ENCODE measurements around the gene FLOT1.
"Not testable (repeated sequence)": the region's sequence is repeated elsewhere in the genome, so short reads cannot be mapped to it uniquely, and the experiment has no call there.

DNA sequence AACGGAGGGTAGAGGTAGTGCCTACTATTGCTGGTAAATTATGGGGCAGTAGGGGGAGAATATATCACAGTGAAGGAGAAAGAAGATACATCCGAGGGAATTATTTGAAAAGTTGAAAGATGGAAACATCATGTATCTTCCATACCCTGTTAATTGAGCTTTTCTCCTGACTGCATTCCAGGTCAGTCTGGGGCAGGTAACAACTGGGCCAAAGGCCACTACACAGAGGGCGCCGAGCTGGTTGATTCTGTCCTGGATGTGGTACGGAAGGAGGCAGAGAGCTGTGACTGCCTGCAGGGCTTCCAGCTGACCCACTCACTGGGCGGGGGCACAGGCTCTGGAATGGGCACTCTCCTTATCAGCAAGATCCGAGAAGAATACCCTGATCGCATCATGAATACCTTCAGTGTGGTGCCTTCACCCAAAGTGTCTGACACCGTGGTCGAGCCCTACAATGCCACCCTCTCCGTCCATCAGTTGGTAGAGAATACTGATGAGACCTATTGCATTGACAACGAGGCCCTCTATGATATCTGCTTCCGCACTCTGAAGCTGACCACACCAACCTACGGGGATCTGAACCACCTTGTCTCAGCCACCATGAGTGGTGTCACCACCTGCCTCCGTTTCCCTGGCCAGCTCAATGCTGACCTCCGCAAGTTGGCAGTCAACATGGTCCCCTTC, 19.2 kb downstream of the FLOT1 start:
- TF ChIP-seq, protein P1, sequence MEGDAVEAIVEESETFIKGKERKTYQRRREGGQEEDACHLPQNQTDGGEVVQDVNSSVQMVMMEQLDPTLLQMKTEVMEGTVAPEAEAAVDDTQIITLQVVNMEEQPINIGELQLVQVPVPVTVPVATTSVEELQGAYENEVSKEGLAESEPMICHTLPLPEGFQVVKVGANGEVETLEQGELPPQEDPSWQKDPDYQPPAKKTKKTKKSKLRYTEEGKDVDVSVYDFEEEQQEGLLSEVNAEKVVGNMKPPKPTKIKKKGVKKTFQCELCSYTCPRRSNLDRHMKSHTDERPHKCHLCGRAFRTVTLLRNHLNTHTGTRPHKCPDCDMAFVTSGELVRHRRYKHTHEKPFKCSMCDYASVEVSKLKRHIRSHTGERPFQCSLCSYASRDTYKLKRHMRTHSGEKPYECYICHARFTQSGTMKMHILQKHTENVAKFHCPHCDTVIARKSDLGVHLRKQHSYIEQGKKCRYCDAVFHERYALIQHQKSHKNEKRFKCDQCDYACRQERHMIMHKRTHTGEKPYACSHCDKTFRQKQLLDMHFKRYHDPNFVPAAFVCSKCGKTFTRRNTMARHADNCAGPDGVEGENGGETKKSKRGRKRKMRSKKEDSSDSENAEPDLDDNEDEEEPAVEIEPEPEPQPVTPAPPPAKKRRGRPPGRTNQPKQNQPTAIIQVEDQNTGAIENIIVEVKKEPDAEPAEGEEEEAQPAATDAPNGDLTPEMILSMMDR (tag by site-specific recombination; IDR thresholded peaks at IDR 0.05) = not testable (repeated sequence)
- TF ChIP-seq YY1, ZNF174, ZXDB, ZNF549 (tag by site-specific recombination; IDR thresholded peaks at IDR 0.05): not testable (repeated sequence)
- TF ChIP-seq, protein P2, sequence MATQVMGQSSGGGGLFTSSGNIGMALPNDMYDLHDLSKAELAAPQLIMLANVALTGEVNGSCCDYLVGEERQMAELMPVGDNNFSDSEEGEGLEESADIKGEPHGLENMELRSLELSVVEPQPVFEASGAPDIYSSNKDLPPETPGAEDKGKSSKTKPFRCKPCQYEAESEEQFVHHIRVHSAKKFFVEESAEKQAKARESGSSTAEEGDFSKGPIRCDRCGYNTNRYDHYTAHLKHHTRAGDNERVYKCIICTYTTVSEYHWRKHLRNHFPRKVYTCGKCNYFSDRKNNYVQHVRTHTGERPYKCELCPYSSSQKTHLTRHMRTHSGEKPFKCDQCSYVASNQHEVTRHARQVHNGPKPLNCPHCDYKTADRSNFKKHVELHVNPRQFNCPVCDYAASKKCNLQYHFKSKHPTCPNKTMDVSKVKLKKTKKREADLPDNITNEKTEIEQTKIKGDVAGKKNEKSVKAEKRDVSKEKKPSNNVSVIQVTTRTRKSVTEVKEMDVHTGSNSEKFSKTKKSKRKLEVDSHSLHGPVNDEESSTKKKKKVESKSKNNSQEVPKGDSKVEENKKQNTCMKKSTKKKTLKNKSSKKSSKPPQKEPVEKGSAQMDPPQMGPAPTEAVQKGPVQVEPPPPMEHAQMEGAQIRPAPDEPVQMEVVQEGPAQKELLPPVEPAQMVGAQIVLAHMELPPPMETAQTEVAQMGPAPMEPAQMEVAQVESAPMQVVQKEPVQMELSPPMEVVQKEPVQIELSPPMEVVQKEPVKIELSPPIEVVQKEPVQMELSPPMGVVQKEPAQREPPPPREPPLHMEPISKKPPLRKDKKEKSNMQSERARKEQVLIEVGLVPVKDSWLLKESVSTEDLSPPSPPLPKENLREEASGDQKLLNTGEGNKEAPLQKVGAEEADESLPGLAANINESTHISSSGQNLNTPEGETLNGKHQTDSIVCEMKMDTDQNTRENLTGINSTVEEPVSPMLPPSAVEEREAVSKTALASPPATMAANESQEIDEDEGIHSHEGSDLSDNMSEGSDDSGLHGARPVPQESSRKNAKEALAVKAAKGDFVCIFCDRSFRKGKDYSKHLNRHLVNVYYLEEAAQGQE (tag by site-specific recombination; IDR thresholded peaks at IDR 0.05) = not testable (repeated sequence)
- TF ChIP-seq, protein P3, sequence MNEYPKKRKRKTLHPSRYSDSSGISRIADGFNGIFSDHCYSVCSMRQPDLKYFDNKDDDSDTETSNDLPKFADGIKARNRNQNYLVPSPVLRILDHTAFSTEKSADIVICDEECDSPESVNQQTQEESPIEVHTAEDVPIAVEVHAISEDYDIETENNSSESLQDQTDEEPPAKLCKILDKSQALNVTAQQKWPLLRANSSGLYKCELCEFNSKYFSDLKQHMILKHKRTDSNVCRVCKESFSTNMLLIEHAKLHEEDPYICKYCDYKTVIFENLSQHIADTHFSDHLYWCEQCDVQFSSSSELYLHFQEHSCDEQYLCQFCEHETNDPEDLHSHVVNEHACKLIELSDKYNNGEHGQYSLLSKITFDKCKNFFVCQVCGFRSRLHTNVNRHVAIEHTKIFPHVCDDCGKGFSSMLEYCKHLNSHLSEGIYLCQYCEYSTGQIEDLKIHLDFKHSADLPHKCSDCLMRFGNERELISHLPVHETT (tag by site-specific recombination; IDR thresholded peaks at IDR 0.05) = not testable (repeated sequence)
